IMR-90 (cell line): Measurements from ENCODE around the gene DALRD3. TPM values are rescaled to one million over a fixed set of nuclear protein-coding genes. Genes with fewer than 3 reads are reported as not detected.

ENCODE experiments used
- ATAC-seq: fragments of 200-7000 bp; cut with Tn5 transposase; 2 replicates; pipeline ENCODE4 v1.9.1; 2020; ENCODE audit warnings: low read depth, mild to moderate bottlenecking, moderate library complexity
- BruUV-seq: library from RNA; stranded (reverse); fragments of 400-500 nt; replicated peaks from 2 replicates; lab custom pipeline; 2021; lab: Mats Ljungman, UMichigan
- CTCF ChIA-PET: fragments of 300-600 bp; formaldehyde crosslinking; extraction: SDS; loops from one replicate; lab custom pipeline; 2021; ENCODE audit warnings: antibody characterized with exemption; lab: Yijun Ruan, JAX
- POLR2A ChIA-PET: fragments of 300-600 bp; sonication (Branson Sonifier 250); formaldehyde crosslinking; loops from one replicate; lab custom pipeline; 2022; ENCODE audit warnings: antibody characterized with exemption; ENCODE audit not compliant: unreplicated experiment; lab: Charles Lee
- DNase-seq: peaks from one replicate; pipeline ENCODE4 v3.0.0; 2013
- H2AFZ ChIP-seq: replicated peaks from 2 replicates; pipeline ENCODE3; 2013; ENCODE audit warnings: low read length, mild to moderate bottlenecking; ENCODE audit not compliant: poor library complexity
- H2AK5ac ChIP-seq: 2 replicates; pipeline ENCODE4 v1.6.1; 2013; ENCODE audit warnings: low read depth, low read length, inconsistent platforms
- H2AK9ac ChIP-seq: replicated peaks from 2 replicates; pipeline ENCODE3; 2013; ENCODE audit warnings: mild to moderate bottlenecking, low read depth, low read length, moderate library complexity; ENCODE audit not compliant: poor library complexity
- H2BK120ac ChIP-seq: 2 replicates; pipeline ENCODE4 v1.6.1; 2013; ENCODE audit warnings: low read depth, low read length, inconsistent platforms
- H2BK15ac ChIP-seq: 3 replicates; pipeline ENCODE4 v1.6.1; 2013; ENCODE audit warnings: low read depth, low read length, inconsistent platforms
- H2BK20ac ChIP-seq: 2 replicates; pipeline ENCODE4 v1.6.1; 2013; ENCODE audit warnings: low read depth, mild to moderate bottlenecking, inconsistent platforms, low read length, moderate library complexity
- H2BK5ac ChIP-seq: 2 replicates; pipeline ENCODE4 v1.6.1; 2013; ENCODE audit warnings: mild to moderate bottlenecking, low read depth, low read length, inconsistent platforms; ENCODE audit not compliant: poor library complexity, severe bottlenecking
- H3K14ac ChIP-seq: replicated peaks from 2 replicates; pipeline ENCODE4 v1.6.1; 2013; ENCODE audit warnings: low read depth, low read length, inconsistent platforms
- H3K18ac ChIP-seq: 2 replicates; pipeline ENCODE4 v1.6.1; 2013; ENCODE audit warnings: low read depth, low read length, control low read depth
- H3K23ac ChIP-seq: 2 replicates; pipeline ENCODE4 v1.6.1; 2013; ENCODE audit warnings: low read depth, low read length, inconsistent platforms
- H3K27ac ChIP-seq: 2 replicates; pipeline ENCODE4 v1.5.1; 2013; ENCODE audit warnings: mild to moderate bottlenecking, control low read depth, low read length; ENCODE audit not compliant: insufficient read depth
- H3K27me3 ChIP-seq: 2 replicates; pipeline ENCODE4 v1.6.1; 2013; ENCODE audit warnings: low read length; ENCODE audit not compliant: control insufficient read depth, insufficient read depth
- H3K36me3 ChIP-seq: 2 replicates; pipeline ENCODE4 v1.6.1; 2013; ENCODE audit warnings: low read length, mixed read lengths; ENCODE audit not compliant: control insufficient read depth, insufficient read depth
- H3K4ac ChIP-seq: 2 replicates; pipeline ENCODE4 v1.6.1; 2013; ENCODE audit warnings: low read depth, low read length, inconsistent platforms
- H3K4me1 ChIP-seq: 2 replicates; pipeline ENCODE4 v1.6.1; 2013; ENCODE audit warnings: low read length, mixed read lengths; ENCODE audit not compliant: control insufficient read depth, insufficient read depth
- H3K4me2 ChIP-seq: 2 replicates; pipeline ENCODE4 v1.6.1; 2013; ENCODE audit warnings: low read depth, mild to moderate bottlenecking, control low read depth, low read length, moderate library complexity
- H3K4me3 ChIP-seq: 2 replicates; pipeline ENCODE4 v1.5.1; 2013; ENCODE audit warnings: low read depth, mild to moderate bottlenecking, control low read depth, low read length, moderate library complexity; ENCODE audit not compliant: insufficient read depth
- H3K56ac ChIP-seq: 2 replicates; pipeline ENCODE4 v1.6.1; 2013; ENCODE audit warnings: low read length, inconsistent platforms; ENCODE audit not compliant: insufficient read depth; ENCODE audit errors: extremely low read depth
- H3K79me1 ChIP-seq, 2 experiments: 2 replicates each; pipeline ENCODE4 v1.6.1; 2013; ENCODE audit warnings: low read length in 2 of 2, inconsistent platforms in 1 of 2, low read depth in 1 of 2
- H3K9ac ChIP-seq: 2 replicates; pipeline ENCODE4 v1.6.1; 2013; ENCODE audit warnings: low read depth, low read length, control low read depth
- H3K9me1 ChIP-seq: 2 replicates; pipeline ENCODE4 v1.6.1; 2013; ENCODE audit warnings: low read length, inconsistent platforms; ENCODE audit not compliant: insufficient read depth
- H3K9me3 ChIP-seq: 2 replicates; pipeline ENCODE4 v1.6.1; 2013; ENCODE audit warnings: low read length; ENCODE audit not compliant: control insufficient read depth, insufficient read depth
- H4K20me1 ChIP-seq: 2 replicates; pipeline ENCODE4 v1.6.1; 2013; ENCODE audit warnings: low read length, inconsistent platforms; ENCODE audit not compliant: insufficient read depth
- H4K5ac ChIP-seq: 2 replicates; pipeline ENCODE4 v1.6.1; 2013; ENCODE audit warnings: mild to moderate bottlenecking, low read depth, low read length, control low read depth
- H4K8ac ChIP-seq, 2 experiments: 2 replicates each; pipeline ENCODE4 v1.6.1; 2013; ENCODE audit warnings: low read depth in 2 of 2, low read length in 2 of 2, control low read depth in 1 of 2, inconsistent platforms in 1 of 2
- H4K91ac ChIP-seq: 2 replicates; pipeline ENCODE4 v1.6.1; 2013; ENCODE audit warnings: low read depth, low read length, inconsistent platforms; ENCODE audit not compliant: insufficient read depth
- CEBPB ChIP-seq: IDR thresholded peaks from 2 replicates; pipeline ENCODE4 v1.6.1; 2012; ENCODE audit warnings: low read depth, low read length, improper control_type of control experiment
- CHD1 ChIP-seq: IDR thresholded peaks from 2 replicates; pipeline ENCODE4 v1.6.1; 2012; ENCODE audit warnings: low read depth, low read length, improper control_type of control experiment
- RCOR1 ChIP-seq: IDR thresholded peaks from 2 replicates; pipeline ENCODE4 v1.6.1; 2012; ENCODE audit warnings: mild to moderate bottlenecking, low read length, improper control_type of control experiment; ENCODE audit not compliant: insufficient replicate concordance
- WGBS, 2 experiments: methylation state at CpG; one replicate each; pipeline versions ENCODE4 v1.1.5 to v1.1.7; 2013; ENCODE audit warnings: missing lambda C conversion rate in 2 of 2; ENCODE audit not compliant: insufficient read length in 1 of 2; ENCODE audit errors: extremely low coverage in 2 of 2; 5-methylcytosine and 5-hydroxymethylcytosine counted together
- dilution Hi-C: fragments of 300-500 bp; cut with HindIII; formaldehyde crosslinking; loops from one replicate; pipeline ENCODE4 v1.14.3; 2018; ENCODE audit warnings: low sequenced_read_pairs; ENCODE audit not compliant: unreplicated experiment
- in situ Hi-C: fragments of 300-500 bp; cut with MboI; formaldehyde crosslinking; loops from 3 replicates; pipeline ENCODE4 v1.14.3; 2019; ENCODE audit warnings: low sequenced_read_pairs, inconsistent platforms, mixed read lengths
- intact Hi-C: fragments of 100-400 bp; cut with micrococcal nuclease; formaldehyde crosslinking; loops from 2 replicates; pipeline ENCODE4 v1.10.0; 2022
- polyA plus RNA-seq, 3 experiments: library from polyadenylated mRNA; depleted of rRNA; stranded (reverse); fragments of >200 nt; gene quantifications; 2 replicates each; pipeline ENCODE4 v1.2.3, GENCODE V29; 2012; ENCODE audit warnings: low replicate concordance in 1 of 3
- total RNA-seq: library from RNA; depleted of rRNA; stranded (reverse); fragments of >200 nt; gene quantifications from 2 replicates; pipeline ENCODE4 v1.2.3, GENCODE V29; 2012

The DALRD3 gene
- total and polyA plus RNA-seq, 2 of the 4 experiments (the other 2 are of a cell fraction) = 27.8 to 42.2 TPM

GRCh38 chr3:49025793-49026520, 7.6 kb upstream of the DALRD3 start:
- H2BK120ac ChIP-seq = no peak overlapping the region
- intact Hi-C loops (no loop called here), in situ Hi-C loops (no loop called here), dilution Hi-C loops (no loop called here)
- POLR2A ChIA-PET = no interaction called here
- no peak overlapping the region for H3K4me3 ChIP-seq
- peak overlapping the region in 1 of 2 experiments; percentile 18; a peak in 1 of 4 replicates for H4K8ac ChIP-seq
- peak overlapping the region; percentile 33 for H2AK9ac ChIP-seq
- no peak overlapping the region for H3K9ac ChIP-seq
- no peaks in the 10 kb centered on the region for H3K27me3 ChIP-seq
- BruUV-seq = no TSS peak
- H2BK5ac ChIP-seq = no peak overlapping the region
- H3K14ac ChIP-seq = no peak overlapping the region
- no peak overlapping the region for H4K5ac ChIP-seq
- H2BK20ac ChIP-seq = no peak overlapping the region
- DNase-seq (no peak), ATAC-seq (no peak)
- no peak overlapping the region for H4K91ac ChIP-seq
- H3K4me2 ChIP-seq = no peak overlapping the region
- H3K36me3 ChIP-seq = peaks cover 47% of the 10 kb centered on the region
- no peak overlapping the region for H2AK5ac ChIP-seq
- H3K4me1 ChIP-seq = peaks cover 5% of the 10 kb centered on the region
- no peak overlapping the region for H2BK15ac ChIP-seq
- H3K18ac ChIP-seq = no peak overlapping the region
- no peak overlapping the region for H3K23ac ChIP-seq
- no peaks in the 10 kb centered on the region for H3K9me3 ChIP-seq
- no peak overlapping the region for H3K56ac ChIP-seq
- CTCF ChIA-PET = no interaction called here
- H2AFZ ChIP-seq = no peak overlapping the region
- peaks cover 32% of the 10 kb centered on the region for H3K9me1 ChIP-seq
- H4K20me1 ChIP-seq = peaks cover 20% of the 10 kb centered on the region
- no CpG with 5 or more reads among the region's 8 CpGs for WGBS, 2 experiments
- H3K4ac ChIP-seq = no peak overlapping the region
- H3K79me1 ChIP-seq = peaks cover 31 to 69% of the 10 kb centered on the region in 2 experiments
- no peak overlapping the region for H3K27ac ChIP-seq
- TF ChIP-seq CHD1 (no peak), RCOR1 (no peak), CEBPB (no peak)
